Mucosa of descending colon (tissue), 3 donors: Measurements from ENCODE around the gene LEMD2. TPM values are rescaled to one million over a fixed set of nuclear protein-coding genes. Genes with fewer than 3 reads are reported as not detected.

Experiments used
- ATAC-seq: fragments of 200-7000 bp; cut with Tn5 transposase; one replicate; pipeline ENCODE4 v1.9.1; 2020; ENCODE audit warnings: mild to moderate bottlenecking, moderate library complexity
- DNase-seq, 3 donors: peaks; one replicate each; pipeline ENCODE4 v3.0.0-alpha.2; 2020
- H3K36me3 ChIP-seq: fragments of 200-600 bp; one replicate; pipeline ENCODE4 v1.8.0; 2021; ENCODE audit warnings: low read depth, mild to moderate bottlenecking
- H3K4me1 ChIP-seq: fragments of 200-600 bp; one replicate; pipeline ENCODE4 v1.8.0; 2021; ENCODE audit warnings: low read depth, mild to moderate bottlenecking
- H3K4me3 ChIP-seq: fragments of 200-600 bp; one replicate; pipeline ENCODE4 v1.8.0; 2021; ENCODE audit warnings: mild to moderate bottlenecking
- H3K9me3 ChIP-seq: fragments of 200-600 bp; one replicate; pipeline ENCODE4 v1.8.0; 2021; ENCODE audit warnings: mild to moderate bottlenecking
- intact Hi-C, 2 donors: fragments of 100-400 bp; cut with DNase I in 1 of 2; cut with micrococcal nuclease in 1 of 2; formaldehyde crosslinking; loops; one replicate each; pipeline versions ENCODE4 v1.11.0 to v1.11.1; 2022; cut with DNase I, micrococcal nuclease
- total RNA-seq, 3 donors: library from RNA; stranded (reverse); fragmentation: NEBNext Ultra II Directional in 2 of 3; extraction: Animal tissue kit (Norgen Biotek cat#: 25700) in 2 of 3; gene quantifications; one replicate each; pipeline versions ENCODE4 v1.2.1 to v1.2.4, GENCODE V29; 2021 to 2023
- TF ChIP-seq, protein P1 (sequence below): fragments of 200-600 bp; IDR thresholded peaks from one replicate; pipeline ENCODE4 v1.8.0; 2022; ENCODE audit warnings: antibody characterized with exemption, mild to moderate bottlenecking
- donor health status: DM: no; HTN: no; CAD: no; lungs with moderate emphysema.
- donor health status: DM: no; HTN: no; CAD: no.
- donor health status: DM: no; HTN: yes; CAD: no.

Gene LEMD2
- total RNA-seq, 3 donors from 2014 or later = 57.2 to 73.6 (median 59.6) TPM

DNA sequence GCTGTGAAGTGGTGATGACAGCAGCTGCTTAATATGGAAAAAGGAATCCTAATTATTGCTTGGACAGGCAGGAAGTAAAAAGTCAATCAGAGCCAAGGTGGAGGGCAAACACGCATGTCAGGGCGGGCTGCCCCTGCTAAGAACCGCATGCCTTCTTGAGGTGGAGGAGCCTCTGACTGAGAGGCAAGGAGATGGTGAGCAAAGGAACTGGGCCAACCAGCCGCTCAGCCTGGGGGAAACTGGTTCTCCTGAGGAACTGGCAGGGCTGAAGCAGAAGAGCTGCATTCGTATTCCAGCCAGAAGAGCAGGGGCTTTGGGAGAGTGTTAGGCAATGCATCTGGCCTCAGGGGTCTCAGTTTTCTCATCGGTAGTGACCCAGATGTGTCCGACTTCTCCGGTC, 28.0 kb upstream of the LEMD2 start:
- intact Hi-C loops = no loop called here
- no peak for DNase-seq
- TF ChIP-seq, protein P1, sequence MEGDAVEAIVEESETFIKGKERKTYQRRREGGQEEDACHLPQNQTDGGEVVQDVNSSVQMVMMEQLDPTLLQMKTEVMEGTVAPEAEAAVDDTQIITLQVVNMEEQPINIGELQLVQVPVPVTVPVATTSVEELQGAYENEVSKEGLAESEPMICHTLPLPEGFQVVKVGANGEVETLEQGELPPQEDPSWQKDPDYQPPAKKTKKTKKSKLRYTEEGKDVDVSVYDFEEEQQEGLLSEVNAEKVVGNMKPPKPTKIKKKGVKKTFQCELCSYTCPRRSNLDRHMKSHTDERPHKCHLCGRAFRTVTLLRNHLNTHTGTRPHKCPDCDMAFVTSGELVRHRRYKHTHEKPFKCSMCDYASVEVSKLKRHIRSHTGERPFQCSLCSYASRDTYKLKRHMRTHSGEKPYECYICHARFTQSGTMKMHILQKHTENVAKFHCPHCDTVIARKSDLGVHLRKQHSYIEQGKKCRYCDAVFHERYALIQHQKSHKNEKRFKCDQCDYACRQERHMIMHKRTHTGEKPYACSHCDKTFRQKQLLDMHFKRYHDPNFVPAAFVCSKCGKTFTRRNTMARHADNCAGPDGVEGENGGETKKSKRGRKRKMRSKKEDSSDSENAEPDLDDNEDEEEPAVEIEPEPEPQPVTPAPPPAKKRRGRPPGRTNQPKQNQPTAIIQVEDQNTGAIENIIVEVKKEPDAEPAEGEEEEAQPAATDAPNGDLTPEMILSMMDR = no peak
- Histone ChIP-seq H3K36me3 (no peaks in the 10 kb centered on the region), H3K4me3 (no peak overlapping the region), H3K9me3 (no peaks in the 10 kb centered on the region), H3K4me1 (no peaks in the 10 kb centered on the region)
- no peak for ATAC-seq

DNA sequence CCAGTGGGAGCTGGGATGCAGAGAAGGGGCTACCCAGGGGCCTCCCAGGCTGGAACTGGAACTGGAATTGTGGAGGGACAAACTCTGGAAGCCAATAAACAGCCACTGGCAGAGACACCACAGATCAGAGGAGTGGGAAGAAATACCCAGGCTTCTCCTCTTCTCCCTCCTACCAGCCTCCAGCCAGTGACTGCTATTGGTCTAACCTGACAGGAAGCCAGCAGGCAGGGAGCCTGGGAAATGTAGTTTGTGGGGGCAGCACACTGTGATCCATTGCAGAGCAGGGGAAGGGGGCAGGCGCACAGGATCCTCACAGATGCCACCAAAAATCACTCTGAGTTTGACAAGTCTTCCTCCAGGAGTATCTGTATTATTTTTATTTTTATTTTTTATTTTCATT, 26.9 kb upstream of the LEMD2 start:
- Histone ChIP-seq H3K4me1 (no peaks in the 10 kb centered on the region), H3K9me3 (no peaks in the 10 kb centered on the region), H3K4me3 (no peak overlapping the region), H3K36me3 (no peaks in the 10 kb centered on the region)
- TF ChIP-seq, protein P1 = no peak
- DNase-seq = peak in 1 of 3 donors; percentile 19
- intact Hi-C loops = no loop called here
- peak; percentile 48 for ATAC-seq

DNA sequence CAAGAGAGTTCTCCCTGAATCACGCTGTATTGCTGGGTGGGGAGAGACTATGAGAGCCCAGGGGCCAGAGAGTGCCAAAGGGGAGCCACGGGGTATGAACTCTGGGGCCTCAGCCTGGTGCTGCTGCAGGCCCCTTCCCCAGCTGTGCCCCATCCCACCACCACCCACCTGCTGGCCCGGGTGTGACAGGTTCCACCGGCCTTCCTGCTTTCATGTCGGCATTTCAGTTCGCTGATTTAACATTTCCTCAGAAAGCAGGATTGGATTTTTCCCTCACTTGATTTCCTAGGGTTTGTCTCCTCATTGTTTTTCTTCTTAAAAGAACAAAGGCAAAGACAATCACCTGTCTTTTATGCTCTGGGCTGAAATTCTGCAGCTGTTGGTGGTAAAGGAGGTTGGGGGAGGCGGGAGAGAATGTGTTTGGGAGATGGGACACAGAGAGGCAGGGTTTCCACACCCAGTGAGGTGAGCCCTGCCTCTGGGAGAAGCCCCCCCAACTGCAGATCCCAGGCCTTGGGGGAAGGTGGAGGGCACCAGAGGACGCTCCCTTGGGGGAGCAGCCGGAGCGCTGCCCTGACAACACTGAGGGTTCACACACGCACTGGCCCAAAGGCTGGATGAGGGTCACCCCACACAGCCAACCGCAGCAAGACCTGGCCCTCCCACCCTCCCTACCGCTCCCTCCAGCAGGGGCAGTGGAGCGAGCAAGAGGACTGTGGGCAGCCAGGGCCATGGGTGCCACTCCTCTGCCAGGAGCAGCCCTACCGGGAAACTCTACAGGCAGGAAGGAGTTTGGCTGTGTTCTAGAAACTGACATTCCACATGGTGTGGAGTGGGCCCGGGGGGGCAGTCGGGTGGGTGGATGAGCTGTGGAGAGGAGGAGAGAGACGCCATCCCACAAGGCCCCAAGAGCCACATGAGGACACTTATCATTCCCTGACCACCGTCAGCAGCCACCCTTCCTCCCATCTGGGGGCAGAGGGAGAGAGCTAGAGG, 25.4 kb upstream of the LEMD2 start:
- TF ChIP-seq, protein P1 = no peak

DNA sequence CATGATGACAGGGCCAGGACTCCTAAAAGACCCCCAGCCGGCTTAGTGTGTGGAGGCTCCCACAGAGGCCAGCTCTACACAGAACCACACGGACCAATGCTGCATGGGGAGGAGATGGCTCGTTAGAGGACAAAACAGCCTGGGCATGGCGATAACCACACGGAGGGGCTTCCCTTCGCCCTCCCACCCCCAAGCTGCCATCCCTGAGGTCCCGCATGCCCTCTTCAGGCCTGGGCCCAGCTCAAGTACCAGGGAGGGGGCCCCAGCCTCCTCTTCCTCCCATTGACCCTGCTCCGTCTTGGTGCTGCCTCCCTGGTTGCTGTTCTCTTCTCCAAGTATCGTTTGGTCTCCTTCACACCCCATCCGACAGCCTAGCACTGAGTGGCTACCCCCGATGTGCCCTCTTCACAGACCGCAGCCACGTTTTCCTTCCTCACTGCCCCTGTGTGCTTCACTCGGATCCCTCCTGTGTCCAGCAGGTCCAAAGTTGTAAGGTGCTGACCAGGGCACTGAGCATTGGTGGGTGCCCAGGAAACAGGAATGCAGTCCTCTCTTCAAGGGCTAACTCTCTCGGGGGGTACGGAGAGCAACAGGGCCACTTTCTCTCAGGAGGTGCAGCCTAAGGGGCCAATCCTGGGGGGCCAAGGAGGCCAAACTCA, 24.4 kb upstream of the LEMD2 start:
- ATAC-seq (no peak), DNase-seq (peak in 1 of 3 donors; percentile 25)
- Histone ChIP-seq H3K4me1 (no peaks in the 10 kb centered on the region), H3K9me3 (no peaks in the 10 kb centered on the region), H3K36me3 (no peaks in the 10 kb centered on the region), H3K4me3 (no peak overlapping the region)
- TF ChIP-seq, protein P1 = no peak
- intact Hi-C loops = no loop called here

More for the DNA sequence above, 25.4 kb upstream of the LEMD2 start:
- H3K9me3 ChIP-seq = no peaks in the 10 kb centered on the region
- H3K4me3 ChIP-seq = no peak overlapping the region
- DNase-seq (peak in 1 of 3 donors; percentile 22), ATAC-seq (no peak)
- H3K36me3 ChIP-seq = no peaks in the 10 kb centered on the region
- H3K4me1 ChIP-seq = no peaks in the 10 kb centered on the region
- intact Hi-C loops = no loop called here

DNA sequence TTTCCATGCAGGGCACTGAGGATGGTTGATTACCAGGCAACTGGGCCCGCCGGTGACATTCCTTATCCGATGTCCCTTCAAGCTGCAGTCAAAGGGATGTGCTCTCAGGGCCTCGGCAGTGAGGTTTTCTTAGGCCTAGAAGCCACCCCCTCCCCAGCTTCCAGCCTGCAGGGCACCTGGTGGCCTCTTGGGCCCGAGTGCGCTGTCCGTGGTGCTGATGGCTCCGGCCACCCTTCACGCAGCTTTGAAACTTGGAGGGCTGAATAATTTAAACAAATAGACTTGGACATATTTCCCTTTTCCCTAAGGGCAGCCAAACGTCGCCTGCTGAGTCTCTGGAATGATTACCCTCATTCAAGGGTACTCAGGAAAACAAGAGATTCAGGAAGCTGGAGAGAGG, 23.7 kb upstream of the LEMD2 start:
- Histone ChIP-seq H3K9me3 (no peaks in the 10 kb centered on the region), H3K4me3 (no peak overlapping the region), H3K36me3 (no peaks in the 10 kb centered on the region), H3K4me1 (no peaks in the 10 kb centered on the region)
- intact Hi-C loops = no loop called here
- TF ChIP-seq, protein P1 = no peak
- ATAC-seq (peak; percentile 53), DNase-seq (peak; percentile 35 to 66 (median 56))
